Effector memory CD4-positive, alpha-beta T cell (primary cell): ENCODE data around the gene CLASP2.

Experiments used
- DNase-seq, 3 donors: peaks; one replicate each; pipeline ENCODE4 v3.0.0-alpha.2; 2020
- H3K27ac ChIP-seq: 2 replicates; pipeline ENCODE4 v1.7.0; 2013; ENCODE audit warnings: mild to moderate bottlenecking, low read length, moderate library complexity; ENCODE audit not compliant: insufficient read depth, poor library complexity, severe bottlenecking
- H3K27me3 ChIP-seq: replicated peaks from 2 replicates; pipeline ENCODE4 v1.7.0; 2013; ENCODE audit warnings: mild to moderate bottlenecking, low read length; ENCODE audit not compliant: insufficient read depth, control insufficient read depth, poor library complexity, severe bottlenecking
- H3K36me3 ChIP-seq: 2 replicates; pipeline ENCODE4 v1.7.0; 2013; ENCODE audit warnings: mild to moderate bottlenecking, low read length, moderate library complexity; ENCODE audit not compliant: control insufficient read depth, insufficient read depth
- H3K4me1 ChIP-seq: 2 replicates; pipeline ENCODE4 v1.7.0; 2013; ENCODE audit warnings: low read length, mild to moderate bottlenecking; ENCODE audit not compliant: control insufficient read depth, insufficient read depth, poor library complexity, severe bottlenecking
- H3K4me3 ChIP-seq: 2 replicates; pipeline ENCODE4 v1.7.0; 2013; ENCODE audit warnings: low read length, low read depth, mild to moderate bottlenecking; ENCODE audit not compliant: insufficient read depth, poor library complexity, severe bottlenecking
- H3K9me3 ChIP-seq: 2 replicates; pipeline ENCODE4 v1.7.0; 2013; ENCODE audit warnings: mild to moderate bottlenecking, low read length, moderate library complexity; ENCODE audit not compliant: control insufficient read depth

CLASP2 gene

GRCh38 chr3:33602829-33603228 is 115.2 kb downstream of the CLASP2 start:
- Histone ChIP-seq H3K4me3 (no peak overlapping the region), H3K9me3 (no peaks in the 10 kb centered on the region), H3K36me3 (peaks cover 35% of the 10 kb centered on the region), H3K27me3 (no peaks in the 10 kb centered on the region), H3K27ac (no peak overlapping the region), H3K4me1 (no peaks in the 10 kb centered on the region)
- DNase-seq, result no peak

GRCh38 chr3:33597257-33597689 is 120.8 kb downstream of the CLASP2 start:
- no peak overlapping the region for H3K27ac ChIP-seq
- H3K4me3 ChIP-seq, result no peak overlapping the region
- DNase-seq, result no peak
- peaks cover 9% of the 10 kb centered on the region for H3K36me3 ChIP-seq
- no peaks in the 10 kb centered on the region for H3K4me1 ChIP-seq
- H3K27me3 ChIP-seq, result no peaks in the 10 kb centered on the region
- no peaks in the 10 kb centered on the region for H3K9me3 ChIP-seq

GRCh38 chr3:33592999-33593398 is 125.1 kb downstream of the CLASP2 start:
- H3K27me3 ChIP-seq, result no peaks in the 10 kb centered on the region
- no peak for DNase-seq
- H3K4me1 ChIP-seq, result no peaks in the 10 kb centered on the region
- no peaks in the 10 kb centered on the region for H3K9me3 ChIP-seq
- peaks cover 14% of the 10 kb centered on the region for H3K36me3 ChIP-seq
- no peak overlapping the region for H3K4me3 ChIP-seq
- no peak overlapping the region for H3K27ac ChIP-seq

- Histone ChIP-seq H3K9me3 (no peaks in the 10 kb centered on the region), H3K36me3 (peaks cover 14% of the 10 kb centered on the region), H3K27me3 (no peaks in the 10 kb centered on the region), H3K27ac (no peak overlapping the region), H3K4me1 (no peaks in the 10 kb centered on the region), H3K4me3 (no peak overlapping the region)
- no peak for DNase-seq
These were observed 127.5 kb downstream of the CLASP2 start for GRCh38 chr3:33590541-33590940.

GRCh38 chr3:33586402-33586801 is 131.7 kb downstream of the CLASP2 start:
- Histone ChIP-seq H3K27me3 (no peaks in the 10 kb centered on the region), H3K27ac (no peak overlapping the region), H3K36me3 (peaks cover 21% of the 10 kb centered on the region), H3K4me3 (no peak overlapping the region), H3K4me1 (no peaks in the 10 kb centered on the region), H3K9me3 (no peaks in the 10 kb centered on the region)
- DNase-seq, result no peak

GRCh38 chr3:33582234-33582633 is 135.8 kb downstream of the CLASP2 start:
- DNase-seq, result no peak
- Histone ChIP-seq H3K4me3 (no peak overlapping the region), H3K27ac (no peak overlapping the region), H3K9me3 (no peaks in the 10 kb centered on the region), H3K27me3 (no peaks in the 10 kb centered on the region), H3K4me1 (no peaks in the 10 kb centered on the region), H3K36me3 (peaks cover 15% of the 10 kb centered on the region)

GRCh38 chr3:33581666-33582065 is 136.4 kb downstream of the CLASP2 start:
- H3K4me1 ChIP-seq, result no peaks in the 10 kb centered on the region
- H3K9me3 ChIP-seq, result no peaks in the 10 kb centered on the region
- H3K4me3 ChIP-seq, result no peak overlapping the region
- no peak for DNase-seq
- H3K36me3 ChIP-seq, result peaks cover 15% of the 10 kb centered on the region
- no peak overlapping the region for H3K27ac ChIP-seq
- no peaks in the 10 kb centered on the region for H3K27me3 ChIP-seq

- DNase-seq, result no peak
- H3K4me1 ChIP-seq, result no peaks in the 10 kb centered on the region
- no peak overlapping the region for H3K27ac ChIP-seq
- no peaks in the 10 kb centered on the region for H3K27me3 ChIP-seq
- no peak overlapping the region for H3K4me3 ChIP-seq
- H3K36me3 ChIP-seq, result peaks cover 15% of the 10 kb centered on the region
- no peaks in the 10 kb centered on the region for H3K9me3 ChIP-seq
These were observed 138.2 kb downstream of the CLASP2 start for GRCh38 chr3:33579840-33580239.

GRCh38 chr3:33579178-33579510 is 138.9 kb downstream of the CLASP2 start:
- Histone ChIP-seq H3K4me1 (no peaks in the 10 kb centered on the region), H3K4me3 (no peak overlapping the region), H3K27ac (no peak overlapping the region), H3K36me3 (peaks cover 15% of the 10 kb centered on the region), H3K27me3 (no peaks in the 10 kb centered on the region), H3K9me3 (no peaks in the 10 kb centered on the region)
- no peak for DNase-seq

- Histone ChIP-seq H3K36me3 (peaks cover 15% of the 10 kb centered on the region), H3K27ac (no peak overlapping the region)
These were observed 139.5 kb downstream of the CLASP2 start for GRCh38 chr3:33578325-33579177.

More at GRCh38 chr3:33578325-33579177, 139.5 kb downstream of the CLASP2 start:
- H3K4me1 ChIP-seq, result no peaks in the 10 kb centered on the region
- H3K9me3 ChIP-seq, result no peaks in the 10 kb centered on the region
- no peak overlapping the region for H3K4me3 ChIP-seq
- H3K27me3 ChIP-seq, result no peaks in the 10 kb centered on the region
- no peak for DNase-seq
